Lower leg skin (tissue), 4 donors: ENCODE results near the gene SESN2. TPM values are rescaled to one million over a fixed set of nuclear protein-coding genes. Genes with fewer than 3 reads are reported as not detected.

ENCODE experiments used
- DNase-seq, 2 donors: peaks; one replicate each; pipeline ENCODE4 v3.0.0-alpha.2; 2019; ENCODE audit warnings: low spot score in 2 of 2
- H3K4me3 ChIP-seq: fragments of 200-600 bp; sonication (generic); 2 replicates; pipeline ENCODE4 v1.5.1; 2017; ENCODE audit warnings: mild to moderate bottlenecking, low read depth; ENCODE audit not compliant: poor library complexity, severe bottlenecking
- POLR2A ChIP-seq, 2 donors: fragments of 450-650 bp; IDR thresholded peaks; one replicate each; pipeline ENCODE4 v1.6.1; 2016 to 2017; ENCODE audit warnings: antibody characterized with exemption in 2 of 2, mild to moderate bottlenecking in 1 of 2, moderate library complexity in 1 of 2
- WGBS, 2 donors: methylation state at CpG; one replicate each; pipeline ENCODE4 v1.1.5; 2018; 5-methylcytosine and 5-hydroxymethylcytosine counted together
- intact Hi-C: fragments of 100-400 bp; cut with DNase I; formaldehyde crosslinking; loops from one replicate; pipeline ENCODE4 v1.15.0; 2023; ENCODE audit warnings: low total_unique reads
- total RNA-seq, 4 donors: library from RNA; depleted of rRNA; stranded (reverse); fragments of >200 nt; gene quantifications; one replicate each; pipeline ENCODE4 v1.1.0, GENCODE V29; 2016
- TF ChIP-seq, protein P1 (sequence below), 3 donors: fragments of 450-650 bp; IDR thresholded peaks; one replicate each; pipeline ENCODE4 v1.5.1; 2016; ENCODE audit warnings: antibody characterized with exemption in 3 of 3, mild to moderate bottlenecking in 3 of 3, moderate library complexity in 2 of 3

Gene SESN2
- total RNA-seq, 4 donors from 2014 or later, result 8.2 to 13.6 (median 11.1) TPM

DNA sequence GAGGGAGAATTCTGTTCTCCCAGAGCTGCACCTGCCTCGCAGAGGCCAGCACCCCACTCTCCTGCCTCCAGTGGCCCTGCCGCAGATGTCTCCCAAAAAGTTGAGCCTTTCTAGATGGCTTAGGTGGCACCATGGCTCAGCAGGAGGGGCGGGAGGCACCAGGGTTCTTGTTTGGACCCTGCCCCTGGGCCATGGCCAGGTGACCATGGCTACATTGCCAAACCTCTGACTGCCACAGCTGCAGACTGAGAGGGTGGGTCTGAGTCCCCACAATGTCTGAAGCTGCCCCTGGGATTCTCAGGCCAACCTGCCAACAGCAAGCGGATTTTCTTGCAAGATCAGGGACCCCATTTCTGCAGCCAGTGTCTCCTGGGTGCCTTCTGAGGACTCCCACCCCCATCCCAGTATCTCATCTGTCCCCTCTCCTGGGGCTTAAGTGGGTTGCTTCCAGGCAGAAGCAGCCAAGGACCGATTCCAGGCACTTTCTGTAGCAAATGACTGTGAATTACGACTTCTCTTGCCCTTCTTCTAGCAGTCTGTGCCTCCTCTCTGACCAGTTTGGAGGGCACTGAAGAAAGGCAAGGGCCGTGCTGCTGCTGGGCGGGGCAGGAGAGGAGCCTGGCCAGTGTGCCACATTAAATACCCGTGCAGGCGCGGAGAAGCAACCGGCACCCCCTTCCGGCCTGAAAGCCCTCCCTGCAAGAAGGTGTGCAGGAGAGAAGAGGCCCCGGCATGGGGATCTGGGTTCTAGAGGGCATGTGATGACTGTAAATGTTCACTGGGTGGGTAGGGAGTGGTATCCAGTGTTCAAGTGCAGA lies 22.5 kb downstream of the SESN2 start:
- intact Hi-C loops, result no loop called here
- no peak for TF ChIP-seq POLR2A (IDR thresholded peaks at IDR 0.05)
- TF ChIP-seq, protein P1, sequence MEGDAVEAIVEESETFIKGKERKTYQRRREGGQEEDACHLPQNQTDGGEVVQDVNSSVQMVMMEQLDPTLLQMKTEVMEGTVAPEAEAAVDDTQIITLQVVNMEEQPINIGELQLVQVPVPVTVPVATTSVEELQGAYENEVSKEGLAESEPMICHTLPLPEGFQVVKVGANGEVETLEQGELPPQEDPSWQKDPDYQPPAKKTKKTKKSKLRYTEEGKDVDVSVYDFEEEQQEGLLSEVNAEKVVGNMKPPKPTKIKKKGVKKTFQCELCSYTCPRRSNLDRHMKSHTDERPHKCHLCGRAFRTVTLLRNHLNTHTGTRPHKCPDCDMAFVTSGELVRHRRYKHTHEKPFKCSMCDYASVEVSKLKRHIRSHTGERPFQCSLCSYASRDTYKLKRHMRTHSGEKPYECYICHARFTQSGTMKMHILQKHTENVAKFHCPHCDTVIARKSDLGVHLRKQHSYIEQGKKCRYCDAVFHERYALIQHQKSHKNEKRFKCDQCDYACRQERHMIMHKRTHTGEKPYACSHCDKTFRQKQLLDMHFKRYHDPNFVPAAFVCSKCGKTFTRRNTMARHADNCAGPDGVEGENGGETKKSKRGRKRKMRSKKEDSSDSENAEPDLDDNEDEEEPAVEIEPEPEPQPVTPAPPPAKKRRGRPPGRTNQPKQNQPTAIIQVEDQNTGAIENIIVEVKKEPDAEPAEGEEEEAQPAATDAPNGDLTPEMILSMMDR (IDR thresholded peaks at IDR 0.05), result no peak
- H3K4me3 ChIP-seq, result no peak overlapping the region
- DNase-seq, result no peak
- 86 to 89% methylated on average over 14 of the region's 14 CpGs for WGBS, 2 donors

DNA sequence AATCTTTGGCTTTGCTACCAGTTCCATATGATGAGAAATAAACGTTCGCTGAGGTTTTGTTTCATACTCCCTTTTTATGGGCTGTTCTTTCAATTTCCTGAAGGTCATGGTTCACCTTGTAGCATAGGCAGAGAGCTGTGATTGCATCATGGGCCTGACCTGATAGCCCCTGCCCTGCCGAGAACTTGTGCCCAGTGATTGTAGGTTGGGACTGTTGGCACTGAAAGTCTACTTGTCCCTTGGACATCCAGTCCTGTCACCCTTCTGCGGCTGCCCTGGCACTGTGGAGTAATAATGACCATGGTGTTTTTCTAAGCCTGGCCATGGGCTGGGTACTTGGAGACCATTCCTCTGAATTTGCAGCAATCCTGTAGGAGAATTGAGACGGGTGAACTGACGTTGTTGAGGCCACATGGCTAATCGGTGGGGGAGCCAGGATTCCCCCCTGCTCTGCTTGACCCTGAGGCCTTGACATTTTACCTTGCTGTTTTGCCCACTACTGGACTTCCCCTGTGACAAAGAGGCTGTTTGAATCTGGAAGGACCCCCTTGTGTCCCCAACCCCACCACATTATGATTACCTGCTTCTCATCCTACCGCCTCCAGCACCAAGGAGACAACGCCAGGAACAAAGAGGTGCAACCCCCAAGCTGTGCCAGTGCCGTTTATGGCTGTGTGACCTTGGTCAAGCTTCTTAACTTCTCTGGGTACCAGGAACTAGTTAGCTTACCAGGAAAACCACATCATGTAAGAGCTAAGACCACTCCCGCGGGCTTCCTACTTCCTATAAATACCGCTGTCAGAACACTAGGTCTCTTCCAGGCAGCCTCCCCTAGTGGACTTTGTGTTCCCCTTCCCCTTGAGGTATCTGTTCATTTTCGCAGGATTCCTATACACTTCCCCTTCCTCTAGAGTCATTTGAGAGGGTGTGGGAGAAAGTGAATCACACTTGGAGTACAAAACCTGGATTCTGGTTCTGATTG lies 23.4 kb downstream of the SESN2 start:
- WGBS, 2 donors, result 81 to 87% methylated on average over 14 of the region's 14 CpGs
- intact Hi-C loops, result no loop called here
- no peak overlapping the region for H3K4me3 ChIP-seq
- DNase-seq, result no peak
- TF ChIP-seq, protein P1 (IDR thresholded peaks at IDR 0.05), result no peak
- no peak for TF ChIP-seq POLR2A (IDR thresholded peaks at IDR 0.05)

DNA sequence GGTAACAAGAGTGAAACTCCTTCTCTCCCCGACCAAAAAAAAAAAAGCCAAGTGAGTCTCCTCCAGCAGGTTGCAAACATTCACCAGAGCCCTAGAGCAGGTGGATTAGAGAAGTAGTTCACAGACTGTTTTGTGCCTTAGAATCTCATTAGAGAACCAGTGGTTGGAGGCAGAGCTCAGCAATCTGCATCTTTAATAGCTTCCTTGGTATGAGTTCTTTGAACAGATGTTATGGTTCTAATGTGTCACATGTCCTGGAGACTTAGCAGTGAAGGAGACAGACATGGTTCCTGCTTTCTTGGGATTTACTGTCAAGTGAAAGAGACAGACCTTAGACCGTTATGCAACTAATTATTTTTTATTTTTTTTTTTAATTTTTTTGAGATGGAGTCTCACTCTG lies 26.8 kb downstream of the SESN2 start:
- no peak for DNase-seq
- TF ChIP-seq, protein P1 (IDR thresholded peaks at IDR 0.05), result no peak
- no peak for TF ChIP-seq POLR2A (IDR thresholded peaks at IDR 0.05)
- no peak overlapping the region for H3K4me3 ChIP-seq
- WGBS, 2 donors, result 33 to 59% methylated on average over 2 of the region's 2 CpGs
- intact Hi-C loops, result no loop called here

DNA sequence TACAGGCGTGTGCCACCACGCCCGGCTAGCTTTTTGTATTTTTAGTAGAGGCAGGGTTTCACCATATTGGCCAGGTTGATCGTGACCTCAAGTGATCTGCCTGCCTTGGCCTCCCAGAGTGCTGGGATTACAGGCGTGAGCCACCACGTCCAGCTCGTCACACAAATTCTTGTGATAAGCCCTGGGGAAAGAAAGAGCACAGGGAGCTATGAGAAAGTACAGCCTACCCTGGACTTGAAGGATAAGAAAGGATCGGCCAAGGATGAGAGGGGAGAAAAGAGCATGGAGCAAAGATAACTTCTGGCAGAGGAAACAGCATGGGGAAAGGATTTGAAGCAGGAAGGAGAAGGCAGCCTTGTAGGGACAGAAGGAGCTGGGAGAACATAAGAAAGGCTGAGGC lies 29.2 kb downstream of the SESN2 start:
- TF ChIP-seq, protein P1 (IDR thresholded peaks at IDR 0.05), result no peak
- 90 to 91% methylated on average over 8 of the region's 8 CpGs for WGBS, 2 donors
- no peak for DNase-seq
- no peak overlapping the region for H3K4me3 ChIP-seq
- intact Hi-C loops, result no loop called here

DNA sequence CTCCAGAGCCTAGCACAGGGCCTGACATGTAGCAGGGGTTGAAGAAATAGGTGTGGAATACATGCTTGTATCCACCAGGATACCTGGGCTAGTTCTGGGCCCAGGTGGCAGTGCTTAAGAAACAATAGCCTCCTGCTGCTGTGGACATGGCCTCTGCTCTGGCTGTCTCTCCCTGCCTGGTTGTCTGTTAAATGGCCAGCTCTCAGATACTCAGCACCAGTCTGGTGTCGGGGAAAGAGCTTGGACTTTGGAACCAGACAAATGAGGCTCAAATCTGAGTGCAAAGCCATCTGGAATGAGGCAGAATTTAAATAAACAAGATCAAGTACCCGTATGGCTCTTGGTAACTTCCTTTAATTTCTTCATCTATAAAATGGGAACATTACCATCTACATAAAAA lies 31.5 kb downstream of the SESN2 start:
- no peak for DNase-seq
- WGBS, 2 donors, result 79 to 82% methylated on average over 2 of the region's 2 CpGs

More for the DNA sequence above, 31.5 kb downstream of the SESN2 start:
- no peak overlapping the region for H3K4me3 ChIP-seq
- no peak for TF ChIP-seq POLR2A (IDR thresholded peaks at IDR 0.05)
- TF ChIP-seq, protein P1 (IDR thresholded peaks at IDR 0.05), result no peak
- intact Hi-C loops, result no loop called here
